Loucy (cell line): ENCODE data around the gene MON2.

Source experiments
- CTCF ChIP-seq: fragments of 200-600 bp; sonication (generic); conservative IDR thresholded peaks from 2 replicates; pipeline ENCODE4 v1.5.1; 2014; ENCODE audit warnings: mild to moderate bottlenecking, antibody characterized with exemption, low read length
- EZH2phosphoT487 ChIP-seq: fragments of 200-600 bp; IDR thresholded peaks from 2 replicates; pipeline ENCODE4 v1.6.1; 2018; ENCODE audit warnings: antibody characterized with exemption, mild to moderate bottlenecking, moderate library complexity, borderline replicate concordance

- TF ChIP-seq CTCF (no peak), EZH2phosphoT487 (no peak)
These were observed 65.7 kb downstream of the MON2 start for GRCh38 chr12:62532333-62532732.
